LNCaP clone FGC (cell line): ENCODE data around the gene ATP1B1.

Experiments
- DNase-seq: peaks from one replicate; pipeline ENCODE4 v3.0.0-alpha.2; 2011; ENCODE audit warnings: low read depth
- H3K4me3 ChIP-seq: 2 replicates; pipeline ENCODE4 v1.5.1; 2011; ENCODE audit warnings: mild to moderate bottlenecking, low read depth, low read length, control low read depth
- CTCF ChIP-seq: IDR thresholded peaks from 2 replicates; pipeline ENCODE4 v1.5.1; 2012; ENCODE audit warnings: mild to moderate bottlenecking; ENCODE audit not compliant: control insufficient read depth, insufficient read depth; ENCODE audit errors: extremely low read depth

The ATP1B1 gene

GRCh38 chr1:169137357-169137756, 30.9 kb downstream of the ATP1B1 start:
- DNase-seq, result no peak
- TF ChIP-seq CTCF, result no peak

DNA sequence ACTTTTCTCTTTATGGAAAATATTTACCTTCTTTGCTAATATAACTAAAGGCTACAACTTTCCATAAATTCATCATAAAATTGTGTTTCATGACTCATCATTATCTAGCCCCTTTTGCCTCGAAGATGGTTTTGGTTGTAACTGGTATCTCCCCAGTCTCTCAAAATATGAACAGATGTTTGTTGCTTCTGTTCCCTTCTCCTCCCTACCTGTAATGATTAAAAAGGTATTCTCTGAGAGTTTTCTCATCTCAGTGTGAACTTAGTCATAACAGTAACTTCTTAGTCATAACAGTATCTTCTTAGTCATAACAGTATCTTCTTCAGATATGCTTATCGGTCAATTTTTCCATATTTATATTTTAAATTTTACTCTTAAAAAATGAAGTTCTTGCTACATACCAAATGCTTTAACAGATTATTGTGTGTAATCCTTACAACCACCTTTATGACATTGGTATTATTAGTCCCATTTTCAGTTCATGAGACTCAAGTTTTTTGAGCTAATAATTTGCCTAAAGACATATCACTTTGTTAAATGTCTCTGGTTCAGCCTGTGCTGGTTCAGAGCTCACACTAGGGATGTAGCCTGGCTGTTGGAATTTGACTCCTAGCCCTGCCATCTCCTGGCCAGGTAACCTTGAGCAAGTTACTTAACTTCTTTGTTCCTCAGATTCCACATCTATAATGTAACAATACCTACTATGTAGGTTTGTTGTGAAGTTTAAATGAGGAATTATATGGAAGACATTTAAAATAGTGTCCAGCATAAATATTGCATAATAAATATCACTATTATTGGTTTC, 32.6 kb downstream of the ATP1B1 start:
- no peak for TF ChIP-seq CTCF
- H3K4me3 ChIP-seq, result no peak overlapping the region
- no peak for DNase-seq

More at GRCh38 chr1:169137357-169137756, 30.9 kb downstream of the ATP1B1 start:
- H3K4me3 ChIP-seq, result no peak overlapping the region

- DNase-seq, result no peak
- no peak for TF ChIP-seq CTCF
- no peak overlapping the region for H3K4me3 ChIP-seq
Observed at GRCh38 chr1:169141356-169141755, 34.9 kb downstream of the ATP1B1 start.

- no peak for DNase-seq
- TF ChIP-seq CTCF, result no peak
Observed at GRCh38 chr1:169142129-169142528, 35.6 kb downstream of the ATP1B1 start.

DNA sequence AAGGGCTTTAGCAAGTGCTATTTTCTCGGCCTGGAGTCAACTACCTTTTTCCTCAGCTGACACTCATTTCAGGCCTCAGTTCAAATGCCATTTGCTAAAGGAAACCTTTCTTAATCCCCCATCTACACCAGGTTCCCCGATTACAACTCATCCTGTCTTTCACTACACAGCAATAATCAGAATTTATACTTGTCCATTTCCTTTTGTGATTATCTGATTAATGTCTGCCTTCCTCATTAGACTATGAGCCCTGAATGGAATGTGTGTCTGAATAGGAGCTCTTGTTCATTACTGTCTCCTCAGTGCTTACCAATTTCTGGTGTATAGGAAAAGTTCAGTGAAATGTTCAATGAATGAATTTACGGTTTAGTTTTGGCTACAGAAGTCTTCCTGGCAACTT, 36.9 kb downstream of the ATP1B1 start:
- DNase-seq, result no peak
- H3K4me3 ChIP-seq, result no peak overlapping the region
- TF ChIP-seq CTCF, result no peak

More at GRCh38 chr1:169142129-169142528, 35.6 kb downstream of the ATP1B1 start:
- no peak overlapping the region for H3K4me3 ChIP-seq

GRCh38 chr1:169143984-169144383, 37.5 kb downstream of the ATP1B1 start:
- DNase-seq, result no peak
- H3K4me3 ChIP-seq, result no peak overlapping the region
- no peak for TF ChIP-seq CTCF

- DNase-seq, result no peak
- H3K4me3 ChIP-seq, result no peak overlapping the region
- TF ChIP-seq CTCF, result no peak
Observed at GRCh38 chr1:169144941-169145626, 38.6 kb downstream of the ATP1B1 start.
